ENCODE data around the gene CYP11A1. TPM values are rescaled to one million over a fixed set of nuclear protein-coding genes. Genes with fewer than 3 reads are reported as not detected.

The CYP11A1 gene
- total RNA-seq, 1 donor from 2014 or later = 0.27 TPM

- H3K27ac ChIP-seq (replicated peaks) = no peak overlapping the region
- intact Hi-C loops (cut with micrococcal nuclease) = no loop called here
- no peak for TF ChIP-seq CTCF (IDR thresholded peaks at IDR 0.05; ENCODE audit: borderline replicate concordance)
- H3K4me1 ChIP-seq = peaks cover 24% of the 10 kb centered on the region
- no peaks in the 10 kb centered on the region for H3K9me3 ChIP-seq (replicated peaks)
- H3K36me3 ChIP-seq = no peaks in the 10 kb centered on the region
- no peak overlapping the region for H3K4me3 ChIP-seq
- no peak for DNase-seq
- no peaks in the 10 kb centered on the region for H3K27me3 ChIP-seq (ENCODE audit: low read depth)
These were observed 32.9 kb upstream of the CYP11A1 start for GRCh38 chr15:74400313-74400860.

GRCh38 chr15:74399511-74400312 is 32.3 kb upstream of the CYP11A1 start:
- H3K4me1 ChIP-seq = peaks cover 30% of the 10 kb centered on the region
- H3K4me3 ChIP-seq = no peak overlapping the region
- no peak overlapping the region for H3K27ac ChIP-seq (replicated peaks)
- no peak for DNase-seq
- no peak for TF ChIP-seq CTCF (IDR thresholded peaks at IDR 0.05; ENCODE audit: borderline replicate concordance)
- intact Hi-C loops (cut with micrococcal nuclease) = no loop called here
- no peaks in the 10 kb centered on the region for H3K9me3 ChIP-seq (replicated peaks)
- no peaks in the 10 kb centered on the region for H3K27me3 ChIP-seq (ENCODE audit: low read depth)
- no peaks in the 10 kb centered on the region for H3K36me3 ChIP-seq

GRCh38 chr15:74399100-74399499 is 31.7 kb upstream of the CYP11A1 start:
- H3K9me3 ChIP-seq (replicated peaks) = no peaks in the 10 kb centered on the region
- no peak overlapping the region for H3K27ac ChIP-seq (replicated peaks)
- H3K36me3 ChIP-seq = no peaks in the 10 kb centered on the region
- H3K4me3 ChIP-seq = no peak overlapping the region
- no peaks in the 10 kb centered on the region for H3K27me3 ChIP-seq (ENCODE audit: low read depth)
- intact Hi-C loops (cut with micrococcal nuclease) = no loop called here
- DNase-seq = no peak
- no peak for TF ChIP-seq CTCF (IDR thresholded peaks at IDR 0.05; ENCODE audit: borderline replicate concordance)
- peaks cover 26% of the 10 kb centered on the region for H3K4me1 ChIP-seq

- no peak overlapping the region for H3K27ac ChIP-seq (replicated peaks)
- no peaks in the 10 kb centered on the region for H3K27me3 ChIP-seq (ENCODE audit: low read depth)
- peaks cover 17% of the 10 kb centered on the region for H3K4me1 ChIP-seq
- intact Hi-C loops (cut with micrococcal nuclease) = no loop called here
- TF ChIP-seq CTCF (IDR thresholded peaks at IDR 0.05; ENCODE audit: borderline replicate concordance) = no peak
- no peak overlapping the region for H3K4me3 ChIP-seq
- no peaks in the 10 kb centered on the region for H3K9me3 ChIP-seq (replicated peaks)
- H3K36me3 ChIP-seq = no peaks in the 10 kb centered on the region
- DNase-seq = no peak
These were observed 30.7 kb upstream of the CYP11A1 start for GRCh38 chr15:74398183-74398582.

GRCh38 chr15:74397239-74398068 is 30.0 kb upstream of the CYP11A1 start:
- H3K4me1 ChIP-seq = peaks cover 10% of the 10 kb centered on the region
- H3K4me3 ChIP-seq = no peak overlapping the region
- DNase-seq = no peak
- intact Hi-C loops (cut with micrococcal nuclease) = no loop called here
- no peaks in the 10 kb centered on the region for H3K9me3 ChIP-seq (replicated peaks)
- no peaks in the 10 kb centered on the region for H3K27me3 ChIP-seq (ENCODE audit: low read depth)
- H3K27ac ChIP-seq (replicated peaks) = no peak overlapping the region
- no peaks in the 10 kb centered on the region for H3K36me3 ChIP-seq
- no peak for TF ChIP-seq CTCF (IDR thresholded peaks at IDR 0.05; ENCODE audit: borderline replicate concordance)
